ENCODE measurements around the gene LGALS9.

Gene LGALS9

GRCh38 chr17:27613433-27613832 is 17.6 kb upstream of the LGALS9 start:
- Histone ChIP-seq H3K79me2 (ENCODE audit: low read length) (no peaks in the 10 kb centered on the region), H3K4me3 (ENCODE audit: low read length) (no peak overlapping the region), H3K4me2 (ENCODE audit: low read length) (no peak overlapping the region), H3K9me3 (ENCODE audit: insufficient read depth, low read length) (no peaks in the 10 kb centered on the region), H3K27ac (ENCODE audit: low read length) (no peak overlapping the region), H3K4me1 (ENCODE audit: low read length) (peaks cover 7% of the 10 kb centered on the region), H3K9ac (ENCODE audit: low read length) (no peak overlapping the region), H4K20me1 (ENCODE audit: insufficient read depth, low read length) (no peaks in the 10 kb centered on the region), H2AFZ (ENCODE audit: low read depth, low read length) (no peak overlapping the region), H3K36me3 (replicated peaks; ENCODE audit: low read depth, low read length) (no peaks in the 10 kb centered on the region), H3K27me3 (ENCODE audit: low read depth, low read length) (0 out of 2 replicates have a peak, but pooled peaks cover 4% of the 10 kb centered on the region)
- TF ChIP-seq EZH2phosphoT487 (IDR thresholded peaks at IDR 0.05; ENCODE audit: low read depth) (no peak), CTCF (IDR thresholded peaks at IDR 0.05; ENCODE audit: low read depth, low read length) (no peak)

- Histone ChIP-seq H4K20me1 (ENCODE audit: insufficient read depth, low read length) (no peaks in the 10 kb centered on the region), H3K27me3 (ENCODE audit: low read depth, low read length) (0 out of 2 replicates have a peak, but pooled peaks cover 4% of the 10 kb centered on the region), H3K27ac (ENCODE audit: low read length) (no peak overlapping the region), H2AFZ (ENCODE audit: low read depth, low read length) (no peak overlapping the region), H3K4me1 (ENCODE audit: low read length) (peaks cover 7% of the 10 kb centered on the region), H3K79me2 (ENCODE audit: low read length) (no peaks in the 10 kb centered on the region), H3K9ac (ENCODE audit: low read length) (no peak overlapping the region), H3K4me3 (ENCODE audit: low read length) (no peak overlapping the region), H3K4me2 (ENCODE audit: low read length) (no peak overlapping the region), H3K9me3 (ENCODE audit: insufficient read depth, low read length) (no peaks in the 10 kb centered on the region), H3K36me3 (replicated peaks; ENCODE audit: low read depth, low read length) (no peaks in the 10 kb centered on the region)
- no peak for TF ChIP-seq EZH2phosphoT487 (IDR thresholded peaks at IDR 0.05; ENCODE audit: low read depth)
- TF ChIP-seq CTCF (IDR thresholded peaks at IDR 0.05; ENCODE audit: low read depth, low read length), result no peak
These were observed 15.9 kb upstream of the LGALS9 start for GRCh38 chr17:27615121-27615520.

- Histone ChIP-seq H3K79me2 (ENCODE audit: low read length) (no peaks in the 10 kb centered on the region), H3K9me3 (ENCODE audit: insufficient read depth, low read length) (no peaks in the 10 kb centered on the region), H3K27me3 (ENCODE audit: low read depth, low read length) (0 out of 2 replicates have a peak, but pooled peaks cover 6% of the 10 kb centered on the region), H3K36me3 (replicated peaks; ENCODE audit: low read depth, low read length) (no peaks in the 10 kb centered on the region), H2AFZ (ENCODE audit: low read depth, low read length) (no peak overlapping the region), H3K9ac (ENCODE audit: low read length) (no peak overlapping the region), H3K4me1 (ENCODE audit: low read length) (peaks cover 7% of the 10 kb centered on the region), H3K4me2 (ENCODE audit: low read length) (no peak overlapping the region), H4K20me1 (ENCODE audit: insufficient read depth, low read length) (no peaks in the 10 kb centered on the region), H3K4me3 (ENCODE audit: low read length) (no peak overlapping the region), H3K27ac (ENCODE audit: low read length) (no peak overlapping the region)
- TF ChIP-seq EZH2phosphoT487 (IDR thresholded peaks at IDR 0.05; ENCODE audit: low read depth), result no peak
- no peak for TF ChIP-seq CTCF (IDR thresholded peaks at IDR 0.05; ENCODE audit: low read depth, low read length)
These were observed 14.6 kb upstream of the LGALS9 start for GRCh38 chr17:27616414-27616813.

GRCh38 chr17:27618417-27618816 is 12.6 kb upstream of the LGALS9 start:
- Histone ChIP-seq H4K20me1 (ENCODE audit: insufficient read depth, low read length) (no peaks in the 10 kb centered on the region), H3K9me3 (ENCODE audit: insufficient read depth, low read length) (no peaks in the 10 kb centered on the region), H3K79me2 (ENCODE audit: low read length) (no peaks in the 10 kb centered on the region), H3K36me3 (replicated peaks; ENCODE audit: low read depth, low read length) (no peaks in the 10 kb centered on the region), H2AFZ (ENCODE audit: low read depth, low read length) (no peak overlapping the region), H3K4me1 (ENCODE audit: low read length) (peaks cover 7% of the 10 kb centered on the region), H3K4me2 (ENCODE audit: low read length) (no peak overlapping the region), H3K4me3 (ENCODE audit: low read length) (no peak overlapping the region), H3K27ac (ENCODE audit: low read length) (no peak overlapping the region), H3K9ac (ENCODE audit: low read length) (no peak overlapping the region), H3K27me3 (ENCODE audit: low read depth, low read length) (0 out of 2 replicates have a peak, but pooled peaks cover 11% of the 10 kb centered on the region)
- TF ChIP-seq EZH2phosphoT487 (IDR thresholded peaks at IDR 0.05; ENCODE audit: low read depth) (no peak), CTCF (IDR thresholded peaks at IDR 0.05; ENCODE audit: low read depth, low read length) (no peak)
